Activated T-cell treated with anti-CD3 and anti-CD28 coated beads, Interleukin-2, amount 50 U/mL, for 72 hours (primary cell): ENCODE measurements around the gene CELF4. TPM values are rescaled to one million over a fixed set of nuclear protein-coding genes. Genes with fewer than 3 reads are reported as not detected.

Experiments
- ATAC-seq, 2 donors: fragments of 150-1000 bp; cut with Tn5 transposase; replicated peaks in 1 of 2; 2 replicates each; pipeline ENCODE4 v1.10.0; 2021; ENCODE audit warnings: moderate library complexity in 2 of 2, mild to moderate bottlenecking in 1 of 2
- DNase-seq, 2 donors: peaks; one replicate each; pipeline ENCODE4 v3.0.0; 2021 to 2022; ENCODE audit warnings: mixed read lengths in 1 of 2
- H3K27ac Mint-ChIP-seq: one replicate; pipeline ENCODE4 v1.8.0; 2022; ENCODE audit warnings: mild to moderate bottlenecking, moderate library complexity, mixed read lengths
- H3K27me3 Mint-ChIP-seq: one replicate; pipeline ENCODE4 v1.8.0; 2022; ENCODE audit warnings: low read depth, mixed read lengths
- H3K36me3 Mint-ChIP-seq, 2 donors: one replicate each; pipeline ENCODE4 v1.8.0; 2022; ENCODE audit warnings: mixed read lengths in 2 of 2, mild to moderate bottlenecking in 1 of 2; ENCODE audit not compliant: insufficient read depth in 2 of 2
- H3K4me1 Mint-ChIP-seq: one replicate; pipeline ENCODE4 v1.8.0; 2022; ENCODE audit warnings: low read depth, mixed read lengths
- H3K4me3 Mint-ChIP-seq, 2 donors: one replicate each; pipeline ENCODE4 v1.8.0; 2022; ENCODE audit warnings: mild to moderate bottlenecking in 2 of 2, mixed read lengths in 2 of 2, moderate library complexity in 2 of 2
- H3K9me3 Mint-ChIP-seq, 2 donors: one replicate each; pipeline ENCODE4 v1.8.0; 2022; ENCODE audit warnings: mixed read lengths in 2 of 2
- total RNA-seq, 2 donors: library from RNA; stranded (reverse); gene quantifications; one replicate each; pipeline ENCODE4 v1.2.3, GENCODE V29; 2022

Gene CELF4
- total RNA-seq, 2 donors from 2014 or later = not detected

DNA sequence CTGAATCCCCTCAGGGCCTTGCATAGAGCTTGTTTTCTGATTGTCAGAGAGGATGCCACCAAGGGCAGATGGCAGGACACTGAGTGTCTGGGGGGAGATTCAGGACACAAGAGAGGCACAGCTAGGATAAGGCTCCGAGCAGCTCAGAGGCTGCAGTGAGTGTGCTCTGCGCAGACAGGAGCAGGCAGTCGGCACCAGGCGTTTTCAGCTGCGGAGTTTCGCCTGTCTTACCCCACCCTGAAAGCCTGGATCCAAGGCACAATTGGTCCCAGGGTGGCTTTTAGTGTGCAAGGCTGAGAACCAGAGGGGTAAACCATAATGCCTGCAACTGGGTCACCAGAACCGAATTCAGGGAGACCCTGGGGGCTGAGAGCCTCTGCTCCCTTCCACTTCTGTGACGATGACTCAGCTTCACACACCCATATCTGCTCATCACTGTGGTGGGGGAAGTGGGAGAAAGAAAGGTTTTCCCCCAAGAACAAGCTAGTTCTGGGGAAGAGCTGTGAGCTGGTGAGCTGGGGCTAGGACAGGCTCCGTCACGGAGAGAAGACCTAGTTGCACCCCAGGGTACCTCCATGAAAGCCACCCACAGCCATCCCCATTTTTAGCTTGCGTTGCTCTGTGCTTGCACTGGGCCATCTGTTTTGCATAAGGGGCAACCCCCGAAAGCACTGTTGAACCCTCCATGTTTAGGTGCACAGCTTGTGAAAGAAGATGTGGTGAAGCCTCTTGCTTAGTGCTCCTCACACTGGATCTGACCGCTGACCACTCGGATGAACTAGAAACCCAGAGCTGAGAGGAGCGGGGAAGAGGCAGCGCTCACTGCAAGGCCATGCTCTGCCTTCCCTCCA lies 173.7 kb downstream of the CELF4 start:
- DNase-seq (no peak), ATAC-seq (no peak)
- H3K27ac Mint-ChIP-seq = no peak overlapping the region
- no peak overlapping the region for H3K4me3 Mint-ChIP-seq
- peaks cover 29% of the 10 kb centered on the region for H3K27me3 Mint-ChIP-seq
- H3K9me3 Mint-ChIP-seq = no peaks in the 10 kb centered on the region
- no peaks in the 10 kb centered on the region for H3K4me1 Mint-ChIP-seq
- no peaks in the 10 kb centered on the region for H3K36me3 Mint-ChIP-seq

DNA sequence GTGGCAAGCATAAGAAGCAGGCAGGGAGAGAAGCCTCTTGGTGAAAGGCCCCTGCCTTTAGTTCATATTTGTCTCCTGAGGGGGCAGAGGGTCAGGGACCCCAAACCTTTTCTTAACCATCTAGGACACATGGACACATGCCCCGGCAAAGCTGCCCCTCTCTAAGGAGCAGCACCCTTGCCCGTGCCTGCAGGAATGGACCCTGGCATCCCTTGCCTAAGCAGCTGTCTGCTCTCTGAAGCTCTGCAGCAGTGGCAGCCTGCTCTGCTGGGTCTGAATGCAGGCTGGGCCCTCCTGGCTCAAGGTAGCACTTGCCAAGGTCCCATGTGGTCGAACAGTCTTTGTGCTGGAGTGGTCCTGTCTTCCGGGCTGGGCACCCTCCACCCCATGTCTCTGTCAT lies 174.4 kb downstream of the CELF4 start:
- Mint-ChIP-seq H3K4me3 (no peak overlapping the region), H3K27ac (no peak overlapping the region)

DNA sequence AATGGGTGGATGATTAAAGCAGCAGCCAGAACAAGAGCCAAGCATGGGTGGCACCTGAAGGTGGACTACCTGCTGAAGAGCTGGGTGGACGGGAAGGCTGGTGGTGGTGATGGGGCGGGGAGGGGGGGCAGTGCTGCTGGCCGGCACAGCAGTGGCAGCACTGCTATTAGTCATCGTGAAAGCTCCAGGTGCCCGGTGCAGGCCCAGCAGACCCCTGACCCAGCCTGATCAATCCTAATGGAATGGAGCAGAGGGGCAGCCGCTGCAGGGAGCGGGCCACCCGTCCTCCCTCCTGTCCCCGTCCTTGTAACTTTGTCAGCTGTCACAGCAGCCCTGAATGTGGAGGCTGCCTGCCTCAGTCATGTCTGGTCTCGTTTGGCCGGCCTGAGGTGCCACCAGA lies 174.9 kb downstream of the CELF4 start:
- DNase-seq = no peak
- Mint-ChIP-seq H3K4me1 (no peaks in the 10 kb centered on the region), H3K36me3 (no peaks in the 10 kb centered on the region), H3K4me3 (no peak overlapping the region), H3K9me3 (no peaks in the 10 kb centered on the region), H3K27me3 (peaks cover 26% of the 10 kb centered on the region), H3K27ac (no peak overlapping the region)
- no peak for ATAC-seq

More for the DNA sequence above, 174.4 kb downstream of the CELF4 start:
- Mint-ChIP-seq H3K4me1 (no peaks in the 10 kb centered on the region), H3K36me3 (no peaks in the 10 kb centered on the region), H3K27me3 (peaks cover 27% of the 10 kb centered on the region), H3K9me3 (no peaks in the 10 kb centered on the region)
- DNase-seq = no peak
- ATAC-seq = no peak

DNA sequence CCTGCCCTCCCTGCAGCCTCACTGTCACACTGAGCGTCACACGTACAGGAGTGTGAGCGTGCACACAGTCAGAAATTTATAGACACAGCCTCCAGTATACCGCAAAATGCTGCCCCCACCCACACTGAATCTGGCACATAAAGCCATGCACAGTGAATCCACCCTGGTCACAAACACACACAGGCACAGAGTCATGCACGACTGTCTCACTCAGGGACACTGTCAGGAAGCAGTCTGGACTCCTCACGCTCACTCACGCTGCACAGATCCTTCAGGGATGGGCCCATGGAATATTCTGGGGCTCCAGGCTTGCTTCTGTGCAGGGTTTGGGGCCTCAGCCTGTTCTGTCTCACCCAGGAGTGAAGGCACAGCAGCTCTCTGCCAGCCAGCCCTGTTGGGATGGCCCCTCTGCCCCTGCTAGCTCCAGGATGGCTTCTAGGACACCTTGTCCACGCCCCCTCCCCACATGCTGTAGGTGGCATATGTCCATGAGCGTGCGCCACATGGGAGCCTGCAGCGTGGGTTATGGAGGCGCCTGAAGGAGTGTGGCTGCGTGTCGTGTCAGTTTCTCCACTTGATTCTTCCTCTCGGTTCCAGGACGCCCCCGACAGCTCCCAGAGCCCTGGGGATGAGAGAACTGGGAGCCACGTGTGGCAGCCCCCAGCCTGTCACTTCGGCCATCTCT lies 175.8 kb downstream of the CELF4 start:
- Mint-ChIP-seq H3K36me3 (no peaks in the 10 kb centered on the region), H3K9me3 (no peaks in the 10 kb centered on the region), H3K4me1 (no peaks in the 10 kb centered on the region), H3K27ac (no peak overlapping the region), H3K4me3 (no peak overlapping the region), H3K27me3 (peaks cover 20% of the 10 kb centered on the region)
- DNase-seq = no peak
- ATAC-seq = no peak

DNA sequence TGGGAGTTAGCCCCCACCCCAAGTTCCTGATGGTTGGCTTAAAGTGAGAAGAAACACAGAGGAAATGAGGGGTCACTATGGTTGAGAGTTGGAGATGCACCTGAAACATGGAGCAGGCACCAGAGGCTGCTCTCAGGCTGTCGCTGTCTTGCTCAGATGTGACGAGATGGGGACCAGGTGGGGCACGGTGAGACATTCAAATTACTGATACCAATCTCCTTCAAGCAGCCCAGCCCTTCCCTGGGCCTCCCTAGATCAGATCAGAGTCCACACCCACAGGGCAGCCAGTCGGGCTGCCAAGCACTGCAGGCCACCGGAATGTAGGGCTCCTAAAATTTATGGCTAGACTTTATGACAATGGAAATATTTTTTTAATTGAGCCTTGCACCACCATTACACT lies 176.6 kb downstream of the CELF4 start:
- H3K27me3 Mint-ChIP-seq = peaks cover 19% of the 10 kb centered on the region
- H3K27ac Mint-ChIP-seq = no peak overlapping the region
- H3K9me3 Mint-ChIP-seq = no peaks in the 10 kb centered on the region
- ATAC-seq = no peak
- H3K4me1 Mint-ChIP-seq = no peaks in the 10 kb centered on the region
- no peak overlapping the region for H3K4me3 Mint-ChIP-seq
- H3K36me3 Mint-ChIP-seq = no peaks in the 10 kb centered on the region
- DNase-seq = no peak

DNA sequence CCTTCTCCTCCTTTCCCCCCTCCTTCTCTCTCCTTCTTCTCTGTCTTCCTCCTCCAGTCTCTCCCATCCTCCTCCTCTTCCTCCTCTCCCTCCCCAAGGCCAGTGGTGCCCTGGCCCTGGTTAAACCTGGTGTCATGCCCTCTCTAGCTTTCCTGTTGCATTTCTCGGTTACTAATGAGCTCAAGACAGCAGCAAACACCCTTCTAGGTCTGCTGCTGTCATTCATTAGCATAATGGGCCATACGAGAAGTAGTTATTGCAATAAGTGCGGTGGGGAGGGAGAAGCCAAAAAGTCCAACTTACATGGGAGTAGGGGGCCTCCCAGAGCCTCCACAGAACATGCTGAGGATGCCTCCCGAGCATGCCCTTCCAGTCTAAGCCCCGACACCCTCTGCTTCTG lies 177.2 kb downstream of the CELF4 start:
- Mint-ChIP-seq H3K27ac (no peak overlapping the region), H3K4me1 (no peaks in the 10 kb centered on the region), H3K9me3 (no peaks in the 10 kb centered on the region), H3K36me3 (no peaks in the 10 kb centered on the region), H3K27me3 (peaks cover 21% of the 10 kb centered on the region), H3K4me3 (no peak overlapping the region)
- no peak for DNase-seq
- no peak for ATAC-seq

DNA sequence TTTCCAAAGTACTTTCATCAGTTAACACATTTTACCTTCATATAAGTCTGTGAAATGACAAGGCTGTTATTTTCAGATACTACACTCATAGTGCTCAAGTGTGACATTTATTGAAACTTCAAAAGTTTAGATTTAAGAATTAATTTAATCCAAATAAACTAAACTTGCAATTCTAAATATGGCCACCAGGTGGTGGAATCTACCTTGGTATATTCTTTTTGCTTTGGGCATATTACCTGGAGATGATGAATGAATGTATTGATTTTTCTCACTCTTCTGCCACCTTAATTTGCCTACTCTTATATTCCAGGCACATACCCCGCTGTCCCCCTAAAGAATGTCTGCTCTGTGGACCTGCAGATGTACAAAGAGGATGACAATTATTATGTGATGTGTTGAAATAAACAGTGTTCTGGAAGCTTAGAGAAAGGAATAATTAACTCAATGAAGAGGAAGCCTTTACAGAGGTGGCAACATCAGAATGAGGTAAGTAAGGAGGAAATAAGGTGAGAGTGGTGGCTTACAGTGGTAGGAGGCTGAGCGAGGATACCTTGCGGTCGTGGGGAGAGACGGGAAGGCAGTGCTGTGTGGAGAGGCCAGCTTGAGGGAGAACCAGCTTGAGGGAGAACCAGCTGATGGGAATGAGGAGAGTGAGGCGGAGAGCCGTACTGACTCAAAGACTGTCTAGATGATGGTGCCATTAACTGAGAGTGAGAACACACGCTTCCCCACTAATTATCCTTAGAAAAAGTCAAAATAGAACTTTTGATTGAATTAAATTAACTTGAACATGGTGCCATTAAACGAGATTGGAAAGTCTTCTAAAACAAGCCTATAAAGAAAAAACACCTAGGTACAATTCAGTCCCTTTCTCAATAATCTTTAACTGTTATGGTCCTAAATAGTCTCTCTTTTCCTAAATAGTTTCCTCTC lies 179.5 kb downstream of the CELF4 start:
- Mint-ChIP-seq H3K9me3 (no peaks in the 10 kb centered on the region), H3K4me3 (no peak overlapping the region), H3K36me3 (no peaks in the 10 kb centered on the region), H3K27ac (no peak overlapping the region), H3K27me3 (peaks cover 12% of the 10 kb centered on the region), H3K4me1 (no peaks in the 10 kb centered on the region)
- DNase-seq = peak in 1 of 2 donors; percentile 22
- ATAC-seq = no peak

DNA sequence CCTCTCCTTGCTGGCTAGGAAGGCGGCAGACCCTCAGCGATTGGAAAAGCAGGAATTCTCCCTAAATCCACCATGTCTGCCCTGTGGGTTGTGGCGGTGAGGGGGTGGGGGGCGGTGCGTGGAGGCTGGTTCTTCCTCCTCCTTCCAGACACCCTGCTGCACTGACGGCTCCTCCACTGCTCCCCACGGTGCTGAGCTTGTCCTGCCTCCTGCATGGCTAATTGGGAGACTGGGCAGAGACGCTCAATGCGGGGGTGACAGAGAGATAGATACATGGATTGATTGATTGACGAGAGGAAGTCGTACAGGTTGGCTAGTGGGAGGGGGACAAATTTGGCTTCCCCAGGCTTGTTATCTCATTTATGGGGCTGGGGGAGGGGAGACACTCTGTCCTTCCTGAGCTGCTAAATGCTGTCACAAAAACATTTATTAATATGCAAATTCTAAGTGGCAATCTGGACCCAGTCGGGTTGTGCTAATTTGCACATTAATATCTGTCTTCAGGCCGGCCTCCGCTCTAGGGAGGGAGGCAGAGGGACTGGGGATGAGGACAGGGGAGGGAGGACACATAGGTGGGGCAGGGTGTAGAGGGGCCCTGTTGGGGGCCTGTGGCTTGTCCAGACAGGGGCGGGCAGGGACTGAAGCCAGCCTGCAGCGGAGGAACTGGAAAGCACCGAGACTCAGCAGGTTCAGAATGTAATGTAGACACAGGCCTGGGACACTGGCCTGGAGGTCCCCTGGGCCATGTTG lies 181.6 kb downstream of the CELF4 start:
- ATAC-seq (no peak), DNase-seq (no peak)
- no peaks in the 10 kb centered on the region for H3K36me3 Mint-ChIP-seq
- H3K4me1 Mint-ChIP-seq = no peaks in the 10 kb centered on the region
- no peak overlapping the region for H3K27ac Mint-ChIP-seq
- H3K4me3 Mint-ChIP-seq = no peak overlapping the region
- H3K9me3 Mint-ChIP-seq = peaks cover 3% of the 10 kb centered on the region in 2 donors
- H3K27me3 Mint-ChIP-seq = peaks cover 22% of the 10 kb centered on the region

DNA sequence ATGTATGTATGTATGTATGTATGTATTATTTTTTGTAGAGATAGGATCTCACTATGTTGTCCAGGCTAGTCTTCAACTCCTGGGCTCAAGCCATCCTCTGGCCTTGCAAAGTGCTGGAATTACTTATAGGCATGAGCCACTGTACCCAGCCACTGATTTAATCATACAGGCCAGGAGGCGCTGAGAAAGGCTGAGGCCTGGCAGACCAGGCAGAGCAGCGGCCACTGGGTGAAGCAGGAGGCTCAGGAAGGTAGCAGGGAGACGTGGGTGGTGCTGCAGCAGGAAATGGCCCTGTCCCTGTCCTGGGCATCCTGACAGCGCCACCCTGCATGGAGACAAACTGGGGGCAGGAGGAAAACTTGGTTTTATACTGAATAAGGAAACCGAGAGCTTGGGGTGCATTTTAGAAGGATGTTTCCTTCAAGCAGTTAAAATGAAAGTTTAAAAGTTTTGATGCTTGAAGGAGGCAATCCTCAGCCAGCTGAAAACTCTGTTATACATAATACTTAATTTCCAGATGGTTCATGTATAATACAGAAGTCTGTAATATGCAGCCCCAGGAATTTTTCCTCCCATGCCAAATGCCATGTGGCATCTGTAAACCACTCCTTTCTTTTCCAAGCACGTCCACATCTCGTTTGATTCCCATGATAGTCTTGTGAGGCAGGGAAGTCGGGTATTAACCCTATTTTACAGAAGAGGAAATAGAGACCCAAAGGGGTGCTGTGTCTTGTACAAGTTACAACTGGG lies 182.4 kb downstream of the CELF4 start:
- ATAC-seq = no peak
- H3K36me3 Mint-ChIP-seq = no peaks in the 10 kb centered on the region
- no peak for DNase-seq
- no peak overlapping the region for H3K4me3 Mint-ChIP-seq
- H3K4me1 Mint-ChIP-seq = no peaks in the 10 kb centered on the region
- peaks cover 3% of the 10 kb centered on the region in 2 donors for H3K9me3 Mint-ChIP-seq
- no peak overlapping the region for H3K27ac Mint-ChIP-seq
- peaks cover 22% of the 10 kb centered on the region for H3K27me3 Mint-ChIP-seq

DNA sequence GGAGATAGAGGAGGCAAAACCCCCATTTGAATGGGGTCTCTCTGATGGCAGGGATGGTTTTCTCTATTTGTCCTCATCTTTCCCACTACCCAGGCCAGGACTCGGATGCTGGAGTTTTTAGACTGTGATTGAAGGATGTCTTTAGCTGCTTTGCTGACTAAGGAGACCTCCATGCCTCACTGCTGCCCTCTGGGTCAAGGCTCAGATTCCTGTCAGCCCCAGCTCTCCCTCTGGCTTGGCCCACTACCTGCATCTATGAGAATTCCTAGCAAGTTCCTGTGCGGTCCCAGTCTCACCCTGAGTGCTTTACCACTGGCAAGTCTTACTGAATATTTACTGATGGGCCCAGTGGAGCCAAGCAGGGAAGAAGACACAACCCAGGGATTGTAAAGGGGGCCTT lies 184.0 kb downstream of the CELF4 start:
- DNase-seq (no peak), ATAC-seq (no peak)
- H3K36me3 Mint-ChIP-seq = no peaks in the 10 kb centered on the region
- no peak overlapping the region for H3K4me3 Mint-ChIP-seq
- no peak overlapping the region for H3K27ac Mint-ChIP-seq
- peaks cover 3% of the 10 kb centered on the region in 2 donors for H3K9me3 Mint-ChIP-seq
- H3K27me3 Mint-ChIP-seq = peaks cover 22% of the 10 kb centered on the region
- H3K4me1 Mint-ChIP-seq = no peaks in the 10 kb centered on the region

DNA sequence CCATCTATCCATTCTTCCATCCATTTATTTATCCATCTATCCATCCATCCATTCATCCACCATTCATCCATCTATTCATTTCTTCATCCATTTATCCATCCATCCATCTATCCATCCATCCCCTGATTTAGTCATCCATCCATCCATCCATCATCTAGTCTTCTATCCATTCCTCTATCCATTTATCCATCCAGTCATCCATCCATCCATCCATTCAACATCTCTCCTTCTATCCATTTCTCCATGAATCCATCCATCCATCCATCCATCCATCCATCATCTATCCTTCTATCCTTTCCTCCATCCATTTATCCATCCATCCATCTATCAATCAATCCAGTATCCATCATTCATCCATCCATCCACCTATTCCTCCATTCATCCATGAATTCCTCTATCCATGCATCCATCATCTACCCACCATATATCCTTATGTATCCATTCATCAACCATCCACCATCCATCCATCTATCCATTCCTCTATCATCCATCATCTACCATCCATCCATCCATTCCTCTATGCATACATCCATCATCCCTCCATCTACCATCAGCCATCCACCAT lies 185.0 kb downstream of the CELF4 start:
- Mint-ChIP-seq H3K36me3 (no peaks in the 10 kb centered on the region), H3K4me3 (no peak overlapping the region), H3K9me3 (peaks cover 3% of the 10 kb centered on the region in 2 donors), H3K27ac (no peak overlapping the region), H3K27me3 (peaks cover 18% of the 10 kb centered on the region), H3K4me1 (no peaks in the 10 kb centered on the region)
- DNase-seq (no peak), ATAC-seq (no peak)
